H54 (cell line): ENCODE data around the gene C10orf143.

Experiments
- DNase-seq: peaks from one replicate; pipeline ENCODE4 v3.0.0; 2011; ENCODE audit warnings: low spot score, mixed read lengths; ENCODE audit not compliant: insufficient read length
- FAIRE-seq: peaks from 3 replicates; lab custom pipeline; 2011; peaks lifted over from hg19 to GRCh38; lab: Jason Lieb, UNC
- POLR2A ChIP-seq: IDR thresholded peaks from 2 replicates; pipeline ENCODE4 v1.6.1; 2011; ENCODE audit warnings: low read depth, mild to moderate bottlenecking, low read length

C10orf143 gene

GRCh38 chr10:130080461-130080814, 30.2 kb downstream of the C10orf143 start:
- DNase-seq (no peak), FAIRE-seq (no peak)
- TF ChIP-seq POLR2A: no peak

- no peak for DNase-seq
- no peak for TF ChIP-seq POLR2A
- no peak for FAIRE-seq
Observed at GRCh38 chr10:130079614-130080460, 30.8 kb downstream of the C10orf143 start.

GRCh38 chr10:130078120-130078519, 32.5 kb downstream of the C10orf143 start:
- no peak for DNase-seq
- no peak for FAIRE-seq
- no peak for TF ChIP-seq POLR2A

GRCh38 chr10:130076681-130077080, 33.9 kb downstream of the C10orf143 start:
- DNase-seq (no peak), FAIRE-seq (no peak)
- no peak for TF ChIP-seq POLR2A

- FAIRE-seq: no peak
- no peak for DNase-seq
- TF ChIP-seq POLR2A: no peak
Observed at GRCh38 chr10:130074639-130075038, 36.0 kb downstream of the C10orf143 start.

- DNase-seq (no peak), FAIRE-seq (no peak)
- no peak for TF ChIP-seq POLR2A
Observed at GRCh38 chr10:130073912-130074311, 36.7 kb downstream of the C10orf143 start.

GRCh38 chr10:130072247-130072646, 38.4 kb downstream of the C10orf143 start:
- no peak for FAIRE-seq
- TF ChIP-seq POLR2A: no peak
- no peak for DNase-seq

GRCh38 chr10:130067893-130068292, 42.7 kb downstream of the C10orf143 start:
- FAIRE-seq (no peak), DNase-seq (no peak)
- no peak for TF ChIP-seq POLR2A

- FAIRE-seq (no peak), DNase-seq (no peak)
- TF ChIP-seq POLR2A: no peak
Observed at GRCh38 chr10:130066743-130067142, 43.9 kb downstream of the C10orf143 start.

GRCh38 chr10:130065251-130065650, 45.4 kb downstream of the C10orf143 start:
- no peak for FAIRE-seq

GRCh38 chr10:130064783-130065182, 45.8 kb downstream of the C10orf143 start:
- no peak for FAIRE-seq
- TF ChIP-seq POLR2A: no peak
- no peak for DNase-seq

More at GRCh38 chr10:130065251-130065650, 45.4 kb downstream of the C10orf143 start:
- no peak for TF ChIP-seq POLR2A
- no peak for DNase-seq

GRCh38 chr10:130062976-130063375, 47.7 kb downstream of the C10orf143 start:
- no peak for TF ChIP-seq POLR2A
- FAIRE-seq (no peak), DNase-seq (no peak)

- DNase-seq: no peak
- TF ChIP-seq POLR2A: no peak
- no peak for FAIRE-seq
Observed at GRCh38 chr10:130062201-130062600, 48.4 kb downstream of the C10orf143 start.

- FAIRE-seq (no peak), DNase-seq (no peak)
- no peak for TF ChIP-seq POLR2A
Observed at GRCh38 chr10:130061760-130062159, 48.9 kb downstream of the C10orf143 start.

- FAIRE-seq (no peak), DNase-seq (no peak)
- no peak for TF ChIP-seq POLR2A
Observed at GRCh38 chr10:130054021-130054420, 56.6 kb downstream of the C10orf143 start.
